B cell (primary cell): Measurements from ENCODE around the gene GUF1. TPM values are rescaled to one million over a fixed set of nuclear protein-coding genes. Genes with fewer than 3 reads are reported as not detected.
A peak's percentile ranks its signal among the peaks of the same experiment; 100 is the strongest.

Source experiments
- ATAC-seq: fragments of 200-7000 bp; cut with Tn5 transposase; one replicate; pipeline ENCODE4 v1.10.0; 2021; ENCODE audit warnings: low read depth, mild to moderate bottlenecking, moderate number of reproducible peaks, moderate library complexity
- CTCF ChIA-PET: fragments of 350-600 bp; sonication (Branson Sonifier 250); formaldehyde crosslinking; loops from one replicate; lab custom pipeline; 2021; ENCODE audit warnings: antibody characterized with exemption, inconsistent platforms; lab: Charles Lee
- POLR2A ChIA-PET: fragments of 350-600 bp; sonication (Branson Sonifier 250); formaldehyde crosslinking; loops from one replicate; lab custom pipeline; 2021; ENCODE audit warnings: antibody characterized with exemption; lab: Charles Lee
- DNase-seq: peaks from one replicate; pipeline ENCODE4 v3.0.0; 2013
- H2AFZ ChIP-seq: 2 replicates; pipeline ENCODE4 v1.6.1; 2012; ENCODE audit warnings: mild to moderate bottlenecking, low read depth, low read length; ENCODE audit not compliant: insufficient read depth, poor library complexity, severe bottlenecking
- H3K27ac ChIP-seq, 2 donors: 1 replicate in 1 of 2; 2 replicates in 1 of 2; pipeline ENCODE4 v1.5.1; 2012 to 2013; ENCODE audit warnings: low read length in 2 of 2, mild to moderate bottlenecking in 2 of 2, moderate library complexity in 1 of 2
- H3K27me3 ChIP-seq, 4 experiments: fragments of 200-600 bp in 1 of 4; sonication (generic) in 1 of 4; replicated peaks in 1 of 4; 1 replicate in 2 of 4; 2 replicates in 2 of 4; pipeline versions ENCODE4 v1.6.1 to v1.7.0; 2013 to 2016; ENCODE audit warnings: low read length in 3 of 4, mild to moderate bottlenecking in 2 of 4, mixed read lengths in 1 of 4, moderate library complexity in 1 of 4; ENCODE audit not compliant: insufficient read depth in 4 of 4, control insufficient read depth in 3 of 4; ENCODE audit errors: control extremely low read depth in 1 of 4
- H3K36me3 ChIP-seq, 2 experiments: replicated peaks in 1 of 2; 1 replicate in 1 of 2; 2 replicates in 1 of 2; pipeline versions ENCODE4 v1.6.1 to v1.7.1; 2013; ENCODE audit warnings: low read length in 1 of 2; ENCODE audit not compliant: insufficient read depth in 2 of 2, control insufficient read depth in 1 of 2; ENCODE audit errors: control extremely low read depth in 1 of 2, extremely low read depth in 1 of 2
- H3K4me1 ChIP-seq, 2 donors: fragments of 200-600 bp in 1 of 2; sonication (generic) in 1 of 2; 1 replicate in 1 of 2; 2 replicates in 1 of 2; pipeline versions ENCODE4 v1.5.1 to v1.6.1; 2013 to 2017; ENCODE audit warnings: low read length in 2 of 2; ENCODE audit not compliant: control insufficient read depth in 2 of 2, insufficient read depth in 2 of 2
- H3K4me2 ChIP-seq: replicated peaks from 2 replicates; pipeline ENCODE3; 2012; ENCODE audit warnings: mild to moderate bottlenecking, low read depth, low read length; ENCODE audit not compliant: poor library complexity, severe bottlenecking
- H3K4me3 ChIP-seq, 5 experiments: fragments of 200-600 bp in 1 of 5; sonication (generic) in 1 of 5; 1 replicate in 3 of 5; 2 replicates in 2 of 5; pipeline versions ENCODE4 v1.5.1 to v1.7.0; 2011 to 2016; ENCODE audit warnings: low read length in 4 of 5, mild to moderate bottlenecking in 4 of 5, low read depth in 2 of 5, control low read depth in 1 of 5, moderate library complexity in 1 of 5; ENCODE audit not compliant: insufficient read depth in 1 of 5; ENCODE audit errors: control extremely low read depth in 1 of 5, extremely low read depth in 1 of 5
- H3K79me2 ChIP-seq: fragments of 200-600 bp; sonication (generic); one replicate; pipeline ENCODE4 v1.6.0; 2016; ENCODE audit warnings: low read length; ENCODE audit not compliant: control insufficient read depth, insufficient read depth
- H3K9ac ChIP-seq: fragments of 200-600 bp; sonication (generic); 2 replicates; pipeline ENCODE4 v1.6.1; 2017; ENCODE audit warnings: mild to moderate bottlenecking, low read length, moderate library complexity
- H3K9me3 ChIP-seq, 3 donors: one replicate each; pipeline versions ENCODE4 v1.6.1 to v1.7.1; 2013; ENCODE audit warnings: low read length in 2 of 3; ENCODE audit not compliant: control insufficient read depth in 2 of 3, insufficient read depth in 1 of 3; ENCODE audit errors: control extremely low read depth in 1 of 3
- H4K20me1 ChIP-seq: 2 replicates; pipeline ENCODE4 v1.6.0; 2012; ENCODE audit warnings: mild to moderate bottlenecking, low read length; ENCODE audit not compliant: insufficient read depth, control insufficient read depth, poor library complexity, severe bottlenecking
- H3K27ac Mint-ChIP-seq: one replicate; pipeline ENCODE4 v1.8.0; 2021; ENCODE audit warnings: mixed read lengths
- H3K27me3 Mint-ChIP-seq: one replicate; pipeline ENCODE4 v1.8.0; 2021; ENCODE audit warnings: mixed read lengths
- H3K4me1 Mint-ChIP-seq: one replicate; pipeline ENCODE4 v1.8.0; 2021; ENCODE audit warnings: mixed read lengths
- H3K4me3 Mint-ChIP-seq: one replicate; pipeline ENCODE4 v1.8.0; 2021; ENCODE audit warnings: mixed read lengths
- H3K9me3 Mint-ChIP-seq: one replicate; pipeline ENCODE4 v1.8.0; 2022; ENCODE audit warnings: mixed read lengths; ENCODE audit not compliant: insufficient read depth
- EZH2 ChIP-seq: IDR thresholded peaks from 2 replicates; pipeline ENCODE4 v1.6.1; 2012; ENCODE audit warnings: borderline replicate concordance, low read depth, mild to moderate bottlenecking, moderate library complexity, low read length; ENCODE audit not compliant: insufficient read depth, poor library complexity, severe bottlenecking
- WGBS: methylation state at CpG from one replicate; pipeline ENCODE4 v1.1.5; 2013; ENCODE audit warnings: missing lambda C conversion rate; ENCODE audit not compliant: insufficient coverage; 5-methylcytosine and 5-hydroxymethylcytosine counted together
- intact Hi-C: fragments of 100-400 bp; cut with micrococcal nuclease; formaldehyde crosslinking; loops from one replicate; pipeline ENCODE4 v1.10.0; 2022
- polyA plus RNA-seq: library from polyadenylated mRNA; depleted of rRNA; stranded (reverse); fragments of >200 nt; gene quantifications from 2 replicates; pipeline ENCODE4 v1.2.3, GENCODE V29; 2012
- total RNA-seq, 2 donors: library from RNA; stranded (reverse); fragments of 120-200 nt in 1 of 2; gene quantifications; 1 replicate in 1 of 2; 2 replicates in 1 of 2; pipeline versions ENCODE4 v1.2.3 to v1.2.4, GENCODE V29; 2013 to 2022
- TF ChIP-seq, protein P1 (sequence below): fragments of 200-600 bp; IDR thresholded peaks from one replicate; pipeline ENCODE4 v1.8.0; 2022; ENCODE audit warnings: antibody characterized with exemption, mild to moderate bottlenecking

GUF1 gene
- total and polyA plus RNA-seq, 2 donors (not counting 1 experiment from before 2014, with no cell fraction given): 9.6 to 24.2 TPM

DNA sequence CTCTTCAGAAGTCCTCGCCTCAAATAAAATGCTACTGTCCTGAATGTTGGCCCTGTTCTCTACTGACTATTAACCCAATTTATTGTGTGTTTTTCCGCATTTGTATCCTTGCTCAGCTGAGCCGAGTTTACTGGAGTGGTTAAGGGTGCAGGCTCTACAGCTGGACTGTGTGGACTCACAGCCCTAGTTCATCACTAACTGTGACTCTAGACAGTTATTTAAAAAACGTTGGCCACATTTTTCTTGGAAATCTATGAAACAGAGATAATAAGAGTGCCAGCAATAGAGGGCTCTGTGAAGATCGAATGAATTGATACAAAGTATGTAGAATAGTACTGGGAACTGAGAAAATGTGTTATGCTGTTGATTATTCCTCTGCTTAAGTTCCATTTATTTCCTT, 2.9 kb upstream of the GUF1 start:
- ChIA-PET CTCF (no interaction called here), POLR2A (no interaction called here)
- no peak for TF ChIP-seq EZH2
- TF ChIP-seq, protein P1, sequence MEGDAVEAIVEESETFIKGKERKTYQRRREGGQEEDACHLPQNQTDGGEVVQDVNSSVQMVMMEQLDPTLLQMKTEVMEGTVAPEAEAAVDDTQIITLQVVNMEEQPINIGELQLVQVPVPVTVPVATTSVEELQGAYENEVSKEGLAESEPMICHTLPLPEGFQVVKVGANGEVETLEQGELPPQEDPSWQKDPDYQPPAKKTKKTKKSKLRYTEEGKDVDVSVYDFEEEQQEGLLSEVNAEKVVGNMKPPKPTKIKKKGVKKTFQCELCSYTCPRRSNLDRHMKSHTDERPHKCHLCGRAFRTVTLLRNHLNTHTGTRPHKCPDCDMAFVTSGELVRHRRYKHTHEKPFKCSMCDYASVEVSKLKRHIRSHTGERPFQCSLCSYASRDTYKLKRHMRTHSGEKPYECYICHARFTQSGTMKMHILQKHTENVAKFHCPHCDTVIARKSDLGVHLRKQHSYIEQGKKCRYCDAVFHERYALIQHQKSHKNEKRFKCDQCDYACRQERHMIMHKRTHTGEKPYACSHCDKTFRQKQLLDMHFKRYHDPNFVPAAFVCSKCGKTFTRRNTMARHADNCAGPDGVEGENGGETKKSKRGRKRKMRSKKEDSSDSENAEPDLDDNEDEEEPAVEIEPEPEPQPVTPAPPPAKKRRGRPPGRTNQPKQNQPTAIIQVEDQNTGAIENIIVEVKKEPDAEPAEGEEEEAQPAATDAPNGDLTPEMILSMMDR: no peak
- Mint-ChIP-seq H3K4me1 (peaks cover 20% of the 10 kb centered on the region), H3K9me3 (no peaks in the 10 kb centered on the region), H3K27me3 (peaks cover 8% of the 10 kb centered on the region), H3K27ac (no peak overlapping the region), H3K4me3 (no peak overlapping the region)
- Histone ChIP-seq H3K4me2 (no peak overlapping the region), H3K9ac (no peak overlapping the region), H3K36me3 (no peaks in the 10 kb centered on the region), H3K9me3 (no peaks in the 10 kb centered on the region), H3K4me3 (no peak overlapping the region), H3K27me3 (peaks cover 0 to 4% (median 1%) of the 10 kb centered on the region in 4 experiments), H2AFZ (no peak overlapping the region), H3K4me1 (peaks cover 15% of the 10 kb centered on the region in 2 donors), H3K79me2 (peaks cover 29% of the 10 kb centered on the region), H4K20me1 (no peaks in the 10 kb centered on the region), H3K27ac (no peak overlapping the region)
- WGBS: 80% methylated on average over 1 of the region's 5 CpGs
- ATAC-seq: no peak
- intact Hi-C loops: no loop called here
- no peak for DNase-seq

- H3K9me3 ChIP-seq: no peaks in the 10 kb centered on the region
- no peaks in the 10 kb centered on the region for H3K27me3 Mint-ChIP-seq
- no peaks in the 10 kb centered on the region for H4K20me1 ChIP-seq
- H3K36me3 ChIP-seq: peaks cover 0 to 18% of the 10 kb centered on the region in 2 experiments
- H3K9me3 Mint-ChIP-seq: no peaks in the 10 kb centered on the region
- H3K27me3 ChIP-seq: no peaks in the 10 kb centered on the region
- peak overlapping the region; percentile 98 for H3K27ac Mint-ChIP-seq
- TF ChIP-seq, protein P1: no peak
- TF ChIP-seq EZH2: no peak
- peaks cover 30% of the 10 kb centered on the region for H3K4me1 Mint-ChIP-seq
- ATAC-seq: no peak
- H3K4me1 ChIP-seq: peaks cover 15% of the 10 kb centered on the region in 2 donors
- H3K79me2 ChIP-seq: peaks cover 31% of the 10 kb centered on the region
- POLR2A ChIA-PET: interaction anchor here (1.0 to 2.3 kb wide), 2 partner anchors 25 to 47 kb away, joined by 3 to 11 read pairs; partner anchors contain the start of gene GNPDA2
- peak overlapping the region; percentile 92 for H3K9ac ChIP-seq
- intact Hi-C loops: no loop called here
- DNase-seq: no peak
- H3K4me3 ChIP-seq: peak overlapping the region; percentile 87 to 99 (median 94)
- peak overlapping the region; percentile 92 to 96 for H3K27ac ChIP-seq
- H2AFZ ChIP-seq: peak overlapping the region; percentile 93
- CTCF ChIA-PET: interaction anchor here (1.3 to 1.4 kb wide), 2 partner anchors 16 to 81 kb away, joined by 3 to 5 read pairs; no protein-coding TSS in a partner anchor
- H3K4me2 ChIP-seq: peak overlapping the region; percentile 92
- no CpG with 5 or more reads among the region's 3 CpGs for WGBS
- peak overlapping the region; percentile 97 for H3K4me3 Mint-ChIP-seq
Observed at GRCh38 chr4:44679060-44679459, 840 bp downstream of the GUF1 start.
